ENCODE data around the gene RAD54L2.
"Not testable (repeated sequence)": the region's sequence is repeated elsewhere in the genome, so short reads cannot be mapped to it uniquely, and the experiment has no call there.

Gene RAD54L2

GRCh38 chr3:51538459-51539290 is at the start of gene RAD54L2:
Gene RAD54L2, plus strand, starts transcription at chr3:51538719. Its CDS starts 51,702 bp downstream, at chr3:51590421.
- in situ Hi-C loops (cut with MboI; ENCODE audit: low sequenced_read_pairs) = no loop called here

GRCh38 chr3:51498876-51499738 is 39.4 kb upstream of the RAD54L2 start:
- in situ Hi-C loops (cut with MboI; ENCODE audit: low sequenced_read_pairs) = no loop called here

GRCh38 chr3:51500632-51501131 is 37.8 kb upstream of the RAD54L2 start:
- in situ Hi-C loops (cut with MboI; ENCODE audit: low sequenced_read_pairs) = loop anchor here (10.0 kb wide), 2 partner anchors 134 to 164 kb away; no protein-coding TSS in a partner anchor

- in situ Hi-C loops (cut with MboI; ENCODE audit: low sequenced_read_pairs) = loop anchor here (10.0 kb wide), 2 partner anchors 133 to 163 kb away; no protein-coding TSS in a partner anchor
These were observed 36.5 kb upstream of the RAD54L2 start for GRCh38 chr3:51501833-51502561.

- in situ Hi-C loops (cut with MboI; ENCODE audit: low sequenced_read_pairs) = loop anchor here (10.0 kb wide), 2 partner anchors 132 to 162 kb away; no protein-coding TSS in a partner anchor
These were observed 36.0 kb upstream of the RAD54L2 start for GRCh38 chr3:51502562-51502910.

- in situ Hi-C loops (cut with MboI; ENCODE audit: low sequenced_read_pairs) = loop anchor here (10.0 kb wide), 2 partner anchors 132 to 162 kb away; no protein-coding TSS in a partner anchor
These were observed 35.5 kb upstream of the RAD54L2 start for GRCh38 chr3:51503007-51503406.

- in situ Hi-C loops (cut with MboI; ENCODE audit: low sequenced_read_pairs) = loop anchor here (10.0 kb wide), 2 partner anchors 127 to 157 kb away; no protein-coding TSS in a partner anchor
These were observed 30.3 kb upstream of the RAD54L2 start for GRCh38 chr3:51508255-51508654.

- in situ Hi-C loops (cut with MboI; ENCODE audit: low sequenced_read_pairs) = no loop called here
These were observed 27.5 kb upstream of the RAD54L2 start for GRCh38 chr3:51510996-51511395.

GRCh38 chr3:51514210-51514609 is 24.3 kb upstream of the RAD54L2 start:
- in situ Hi-C loops (cut with MboI; ENCODE audit: low sequenced_read_pairs) = no loop called here

- in situ Hi-C loops (cut with MboI; ENCODE audit: low sequenced_read_pairs) = no loop called here
These were observed 18.7 kb upstream of the RAD54L2 start for GRCh38 chr3:51519848-51520247.

- in situ Hi-C loops (cut with MboI; ENCODE audit: low sequenced_read_pairs) = not testable (repeated sequence)
These were observed 17.4 kb upstream of the RAD54L2 start for GRCh38 chr3:51520906-51521730.

- in situ Hi-C loops (cut with MboI; ENCODE audit: low sequenced_read_pairs) = no loop called here
These were observed 16.1 kb upstream of the RAD54L2 start for GRCh38 chr3:51522273-51522962.

GRCh38 chr3:51524874-51525273 is 13.6 kb upstream of the RAD54L2 start:
- in situ Hi-C loops (cut with MboI; ENCODE audit: low sequenced_read_pairs) = not testable (repeated sequence)

GRCh38 chr3:51530485-51530884 is 8.0 kb upstream of the RAD54L2 start:
- in situ Hi-C loops (cut with MboI; ENCODE audit: low sequenced_read_pairs) = no loop called here

GRCh38 chr3:51535146-51536019 is 3.1 kb upstream of the RAD54L2 start:
- in situ Hi-C loops (cut with MboI; ENCODE audit: low sequenced_read_pairs) = no loop called here

- in situ Hi-C loops (cut with MboI; ENCODE audit: low sequenced_read_pairs) = not testable (repeated sequence)
These were observed 888 bp upstream of the RAD54L2 start for GRCh38 chr3:51537631-51538030.

- in situ Hi-C loops (cut with MboI; ENCODE audit: low sequenced_read_pairs) = no loop called here
These were observed 432 bp upstream of the RAD54L2 start for GRCh38 chr3:51538115-51538458.

GRCh38 chr3:51539291-51539941 is 897 bp downstream of the RAD54L2 start:
- in situ Hi-C loops (cut with MboI; ENCODE audit: low sequenced_read_pairs) = no loop called here

All from HL-60/S4 (cell line).